ENCODE measurements around the gene NAIF1. TPM values are rescaled to one million over a fixed set of nuclear protein-coding genes. Genes with fewer than 3 reads are reported as not detected.

Gene NAIF1
- total RNA-seq, 4 donors from 2014 or later = 3.6 to 9.5 (median 8.9) TPM

DNA sequence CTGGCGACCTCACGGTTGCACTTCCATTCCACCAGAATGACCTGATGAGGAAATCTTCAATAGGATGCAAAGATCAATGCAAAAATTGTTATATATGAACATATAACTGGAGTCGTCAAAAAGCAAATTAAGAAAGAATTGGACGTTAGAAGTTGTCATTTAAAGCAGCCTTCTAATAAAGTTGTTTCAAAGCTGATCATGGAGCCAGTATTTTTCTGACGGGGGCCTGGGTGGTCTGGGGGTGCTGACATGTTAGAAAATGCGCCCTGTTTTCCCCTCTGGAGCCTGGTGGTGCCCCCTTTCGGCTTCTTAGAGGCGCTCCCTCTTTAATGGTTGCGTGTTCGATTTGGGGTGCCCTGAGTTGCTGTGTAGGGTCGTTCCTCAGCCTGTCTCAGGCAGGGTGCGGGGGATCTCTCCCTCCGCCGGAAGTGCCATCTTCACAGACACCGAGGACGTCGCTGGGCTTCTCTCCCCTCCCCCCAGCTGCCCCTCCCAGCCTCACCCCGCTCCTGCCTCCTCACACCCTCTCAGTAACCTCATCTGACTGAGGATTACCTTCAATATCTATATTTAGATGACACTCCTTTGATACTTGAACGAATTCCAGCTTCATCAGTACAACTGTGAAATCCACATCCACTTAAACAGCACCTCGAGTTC lies 42.1 kb upstream of the NAIF1 start:
- TF ChIP-seq, protein P1, sequence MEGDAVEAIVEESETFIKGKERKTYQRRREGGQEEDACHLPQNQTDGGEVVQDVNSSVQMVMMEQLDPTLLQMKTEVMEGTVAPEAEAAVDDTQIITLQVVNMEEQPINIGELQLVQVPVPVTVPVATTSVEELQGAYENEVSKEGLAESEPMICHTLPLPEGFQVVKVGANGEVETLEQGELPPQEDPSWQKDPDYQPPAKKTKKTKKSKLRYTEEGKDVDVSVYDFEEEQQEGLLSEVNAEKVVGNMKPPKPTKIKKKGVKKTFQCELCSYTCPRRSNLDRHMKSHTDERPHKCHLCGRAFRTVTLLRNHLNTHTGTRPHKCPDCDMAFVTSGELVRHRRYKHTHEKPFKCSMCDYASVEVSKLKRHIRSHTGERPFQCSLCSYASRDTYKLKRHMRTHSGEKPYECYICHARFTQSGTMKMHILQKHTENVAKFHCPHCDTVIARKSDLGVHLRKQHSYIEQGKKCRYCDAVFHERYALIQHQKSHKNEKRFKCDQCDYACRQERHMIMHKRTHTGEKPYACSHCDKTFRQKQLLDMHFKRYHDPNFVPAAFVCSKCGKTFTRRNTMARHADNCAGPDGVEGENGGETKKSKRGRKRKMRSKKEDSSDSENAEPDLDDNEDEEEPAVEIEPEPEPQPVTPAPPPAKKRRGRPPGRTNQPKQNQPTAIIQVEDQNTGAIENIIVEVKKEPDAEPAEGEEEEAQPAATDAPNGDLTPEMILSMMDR (IDR thresholded peaks at IDR 0.05; ENCODE audit: low read depth) = no peak

DNA sequence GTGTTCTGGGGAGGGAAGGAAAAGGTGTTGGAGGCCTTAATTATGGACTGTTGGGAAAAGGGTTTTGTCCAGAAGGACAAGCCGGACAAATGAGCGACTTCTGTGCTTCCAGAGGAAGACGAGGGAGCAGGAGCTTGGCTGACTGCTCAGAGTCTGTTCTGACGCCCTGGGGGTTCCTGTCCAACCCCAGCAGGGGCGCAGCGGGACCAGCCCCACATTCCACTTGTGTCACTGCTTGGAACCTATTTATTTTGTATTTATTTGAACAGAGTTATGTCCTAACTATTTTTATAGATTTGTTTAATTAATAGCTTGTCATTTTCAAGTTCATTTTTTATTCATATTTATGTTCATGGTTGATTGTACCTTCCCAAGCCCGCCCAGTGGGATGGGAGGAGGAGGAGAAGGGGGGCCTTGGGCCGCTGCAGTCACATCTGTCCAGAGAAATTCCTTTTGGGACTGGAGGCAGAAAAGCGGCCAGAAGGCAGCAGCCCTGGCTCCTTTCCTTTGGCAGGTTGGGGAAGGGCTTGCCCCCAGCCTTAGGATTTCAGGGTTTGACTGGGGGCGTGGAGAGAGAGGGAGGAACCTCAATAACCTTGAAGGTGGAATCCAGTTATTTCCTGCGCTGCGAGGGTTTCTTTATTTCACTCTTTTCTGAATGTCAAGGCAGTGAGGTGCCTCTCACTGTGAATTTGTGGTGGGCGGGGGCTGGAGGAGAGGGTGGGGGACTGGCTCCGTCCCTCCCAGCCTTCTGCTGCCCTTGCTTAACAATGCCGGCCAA lies 41.3 kb upstream of the NAIF1 start:
- TF ChIP-seq, protein P1 (IDR thresholded peaks at IDR 0.05; ENCODE audit: low read depth) = no peak

DNA sequence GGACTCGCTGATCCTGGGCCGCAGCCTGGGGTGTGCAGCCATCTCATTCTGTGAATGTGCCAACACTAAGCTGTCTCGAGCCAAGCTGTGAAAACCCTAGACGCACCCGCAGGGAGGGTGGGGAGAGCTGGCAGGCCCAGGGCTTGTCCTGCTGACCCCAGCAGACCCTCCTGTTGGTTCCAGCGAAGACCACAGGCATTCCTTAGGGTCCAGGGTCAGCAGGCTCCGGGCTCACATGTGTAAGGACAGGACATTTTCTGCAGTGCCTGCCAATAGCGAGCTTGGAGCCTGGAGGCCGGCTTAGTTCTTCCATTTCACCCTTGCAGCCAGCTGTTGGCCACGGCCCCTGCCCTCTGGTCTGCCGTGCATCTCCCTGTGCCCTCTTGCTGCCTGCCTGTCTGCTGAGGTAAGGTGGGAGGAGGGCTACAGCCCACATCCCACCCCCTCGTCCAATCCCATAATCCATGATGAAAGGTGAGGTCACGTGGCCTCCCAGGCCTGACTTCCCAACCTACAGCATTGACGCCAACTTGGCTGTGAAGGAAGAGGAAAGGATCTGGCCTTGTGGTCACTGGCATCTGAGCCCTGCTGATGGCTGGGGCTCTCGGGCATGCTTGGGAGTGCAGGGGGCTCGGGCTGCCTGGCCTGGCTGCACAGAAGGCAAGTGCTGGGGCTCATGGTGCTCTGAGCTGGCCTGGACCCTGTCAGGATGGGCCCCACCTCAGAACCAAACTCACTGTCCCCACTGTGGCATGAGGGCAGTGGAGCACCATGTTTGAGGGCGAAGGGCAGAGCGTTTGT lies 40.5 kb upstream of the NAIF1 start:
- TF ChIP-seq, protein P1 (IDR thresholded peaks at IDR 0.05; ENCODE audit: low read depth) = no peak

DNA sequence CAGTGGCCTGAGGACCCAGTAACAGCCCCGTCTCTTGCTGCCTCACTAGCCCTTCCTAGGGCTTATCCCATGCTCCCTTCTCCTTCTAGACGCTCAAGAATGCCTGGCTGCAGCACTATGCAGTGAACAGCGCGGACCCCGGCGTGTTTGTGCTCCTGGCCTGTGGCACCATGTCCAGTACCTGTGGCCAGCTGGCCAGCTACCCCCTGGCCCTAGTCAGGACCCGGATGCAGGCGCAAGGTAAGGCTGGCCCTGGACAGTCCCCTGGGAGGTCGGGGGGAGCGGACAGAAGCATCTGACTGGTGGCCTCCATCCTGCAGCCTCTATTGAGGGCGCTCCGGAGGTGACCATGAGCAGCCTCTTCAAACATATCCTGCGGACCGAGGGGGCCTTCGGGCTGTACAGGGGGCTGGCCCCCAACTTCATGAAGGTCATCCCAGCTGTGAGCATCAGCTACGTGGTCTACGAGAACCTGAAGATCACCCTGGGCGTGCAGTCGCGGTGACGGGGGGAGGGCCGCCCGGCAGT lies 39.9 kb upstream of the NAIF1 start:
- TF ChIP-seq, protein P1 (IDR thresholded peaks at IDR 0.05; ENCODE audit: low read depth) = no peak

DNA sequence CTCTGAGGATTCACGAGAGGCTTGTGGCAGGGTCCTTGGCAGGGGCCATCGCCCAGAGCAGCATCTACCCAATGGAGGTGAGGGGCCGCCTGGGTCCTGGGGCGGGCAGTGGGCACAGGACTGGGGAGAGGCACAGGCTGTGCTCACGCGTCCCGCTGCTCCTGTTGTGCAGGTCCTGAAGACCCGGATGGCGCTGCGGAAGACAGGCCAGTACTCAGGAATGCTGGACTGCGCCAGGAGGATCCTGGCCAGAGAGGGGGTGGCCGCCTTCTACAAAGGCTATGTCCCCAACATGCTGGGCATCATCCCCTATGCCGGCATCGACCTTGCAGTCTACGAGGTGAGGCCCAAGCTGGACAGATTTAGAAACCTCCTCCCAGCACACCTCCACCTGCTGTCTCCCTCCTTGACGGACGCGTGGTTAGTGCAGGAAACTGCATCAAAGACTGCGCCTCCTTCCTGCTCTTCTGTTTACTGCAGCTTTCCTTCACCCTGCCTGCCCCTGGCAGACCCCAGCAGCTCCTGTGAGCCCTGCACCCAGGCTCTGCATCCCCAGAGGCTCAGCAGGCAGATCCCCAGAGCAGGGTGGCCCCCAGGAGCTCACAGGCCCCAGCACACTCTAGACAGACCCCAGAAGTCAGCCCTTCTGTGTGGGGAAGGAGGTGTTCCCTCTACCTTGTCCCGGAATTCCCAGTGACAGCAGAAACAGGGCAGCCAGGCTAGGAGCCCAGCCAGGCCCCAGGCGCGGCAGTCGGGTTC lies 39.2 kb upstream of the NAIF1 start:
- TF ChIP-seq, protein P1 (IDR thresholded peaks at IDR 0.05; ENCODE audit: low read depth) = no peak

DNA sequence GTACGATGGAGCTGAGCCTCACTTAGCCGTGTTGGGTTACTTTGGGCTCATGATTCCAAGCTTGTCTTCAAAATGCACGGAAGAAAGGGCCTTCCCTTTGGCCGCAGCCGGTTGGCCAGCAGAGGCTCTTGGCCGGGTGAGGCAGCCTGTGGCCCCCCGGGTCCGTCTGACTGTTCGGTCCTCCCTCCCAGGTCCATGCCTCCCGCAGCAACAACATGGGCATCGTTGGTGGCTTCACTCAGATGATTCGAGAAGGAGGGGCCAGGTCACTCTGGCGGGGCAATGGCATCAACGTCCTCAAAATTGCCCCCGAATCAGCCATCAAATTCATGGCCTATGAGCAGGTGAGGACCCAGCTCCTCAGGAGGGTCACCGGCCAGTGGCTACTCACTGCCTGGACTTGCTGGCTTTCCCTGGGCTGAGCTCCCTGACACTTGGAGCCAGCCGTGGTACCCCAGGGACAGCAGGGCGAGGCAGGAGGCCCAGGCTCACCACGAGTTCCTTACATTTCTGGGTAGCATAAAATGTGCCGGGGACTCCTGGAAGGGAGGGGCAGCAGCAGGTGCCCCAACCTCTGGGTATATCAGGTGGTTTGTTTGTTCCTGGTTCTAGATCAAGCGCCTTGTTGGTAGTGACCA lies 38.5 kb upstream of the NAIF1 start:
- TF ChIP-seq, protein P1 (IDR thresholded peaks at IDR 0.05; ENCODE audit: low read depth) = no peak
